Measurements from ENCODE around the gene MACROH2A1.

MACROH2A1 gene

GRCh38 chr5:135319458-135319857 lies 79.6 kb downstream of the MACROH2A1 start:
- Histone ChIP-seq H3K9me3 (no peaks in the 10 kb centered on the region), H3K27me3 (no peaks in the 10 kb centered on the region), H3K36me3 (no peaks in the 10 kb centered on the region), H3K4me1 (no peaks in the 10 kb centered on the region), H3K4me3 (ENCODE audit: low read depth, low read length) (no peak overlapping the region)
- no peak for TF ChIP-seq CTCF (IDR thresholded peaks at IDR 0.05; ENCODE audit: low read depth, low read length)
- no peak for DNase-seq

GRCh38 chr5:135318924-135319323 lies 80.1 kb downstream of the MACROH2A1 start:
- H3K4me3 ChIP-seq (ENCODE audit: low read depth, low read length), result no peak overlapping the region
- no peaks in the 10 kb centered on the region for H3K36me3 ChIP-seq
- no peaks in the 10 kb centered on the region for H3K9me3 ChIP-seq
- H3K27me3 ChIP-seq, result no peaks in the 10 kb centered on the region
- no peak for TF ChIP-seq CTCF (IDR thresholded peaks at IDR 0.05; ENCODE audit: low read depth, low read length)
- no peak for DNase-seq
- no peaks in the 10 kb centered on the region for H3K4me1 ChIP-seq

GRCh38 chr5:135318037-135318436 lies 81.0 kb downstream of the MACROH2A1 start:
- H3K9me3 ChIP-seq, result no peaks in the 10 kb centered on the region
- no peaks in the 10 kb centered on the region for H3K36me3 ChIP-seq
- DNase-seq, result no peak
- no peak for TF ChIP-seq CTCF (IDR thresholded peaks at IDR 0.05; ENCODE audit: low read depth, low read length)
- H3K27me3 ChIP-seq, result no peaks in the 10 kb centered on the region
- no peaks in the 10 kb centered on the region for H3K4me1 ChIP-seq
- no peak overlapping the region for H3K4me3 ChIP-seq (ENCODE audit: low read depth, low read length)

- Histone ChIP-seq H3K36me3 (no peaks in the 10 kb centered on the region), H3K9me3 (no peaks in the 10 kb centered on the region), H3K27me3 (no peaks in the 10 kb centered on the region), H3K4me1 (no peaks in the 10 kb centered on the region), H3K4me3 (ENCODE audit: low read depth, low read length) (no peak overlapping the region)
- no peak for DNase-seq
- no peak for TF ChIP-seq CTCF (IDR thresholded peaks at IDR 0.05; ENCODE audit: low read depth, low read length)
Observed at GRCh38 chr5:135317286-135317685, 81.7 kb downstream of the MACROH2A1 start.

- no peak for DNase-seq
- no peaks in the 10 kb centered on the region for H3K36me3 ChIP-seq
- H3K9me3 ChIP-seq, result no peaks in the 10 kb centered on the region
- TF ChIP-seq CTCF (IDR thresholded peaks at IDR 0.05; ENCODE audit: low read depth, low read length), result no peak
- H3K4me1 ChIP-seq, result no peaks in the 10 kb centered on the region
- H3K27me3 ChIP-seq, result no peaks in the 10 kb centered on the region
- no peak overlapping the region for H3K4me3 ChIP-seq (ENCODE audit: low read depth, low read length)
Observed at GRCh38 chr5:135315386-135315785, 83.6 kb downstream of the MACROH2A1 start.

GRCh38 chr5:135313946-135314345 lies 85.1 kb downstream of the MACROH2A1 start:
- Histone ChIP-seq H3K9me3 (no peaks in the 10 kb centered on the region), H3K36me3 (no peaks in the 10 kb centered on the region), H3K27me3 (no peaks in the 10 kb centered on the region), H3K4me1 (no peaks in the 10 kb centered on the region), H3K4me3 (ENCODE audit: low read depth, low read length) (no peak overlapping the region)
- no peak for TF ChIP-seq CTCF (IDR thresholded peaks at IDR 0.05; ENCODE audit: low read depth, low read length)
- DNase-seq, result no peak

Data from BE2C (cell line).